ENCODE measurements around the gene PROC. TPM values are rescaled to one million over a fixed set of nuclear protein-coding genes. Genes with fewer than 3 reads are reported as not detected.

PROC gene
- total and polyA plus RNA-seq, 2 of the 4 experiments (the other 2 are of a cell fraction) = 0.07 TPM; not detected in 1

GRCh38 chr2:127429844-127430425, 11.7 kb downstream of the PROC start:
- Histone ChIP-seq H2AFZ (replicated peaks; ENCODE audit: low read length, poor library complexity) (no peak overlapping the region), H2BK120ac (ENCODE audit: low read depth, low read length) (no peak overlapping the region), H4K8ac (ENCODE audit: low read depth in 2 of 2, low read length in 2 of 2) (no peak overlapping the region), H3K56ac (ENCODE audit: extremely low read depth, insufficient read depth, low read length) (no peak overlapping the region), H4K5ac (ENCODE audit: low read depth, low read length) (no peak overlapping the region), H3K23ac (ENCODE audit: low read depth, low read length) (no peak overlapping the region), H2BK20ac (ENCODE audit: low read depth, low read length) (no peak overlapping the region), H3K27me3 (ENCODE audit: control insufficient read depth, insufficient read depth, low read length) (no peaks in the 10 kb centered on the region), H3K4ac (ENCODE audit: low read depth, low read length) (no peak overlapping the region), H4K20me1 (ENCODE audit: insufficient read depth, low read length) (no peaks in the 10 kb centered on the region), H4K91ac (ENCODE audit: insufficient read depth, low read depth, low read length) (no peak overlapping the region), H3K36me3 (ENCODE audit: control insufficient read depth, insufficient read depth, low read length) (no peaks in the 10 kb centered on the region), H2AK9ac (replicated peaks; ENCODE audit: low read depth, low read length, poor library complexity) (no peak overlapping the region), H3K14ac (replicated peaks; ENCODE audit: low read depth, low read length) (no peak overlapping the region), H3K4me1 (ENCODE audit: control insufficient read depth, insufficient read depth, low read length) (no peaks in the 10 kb centered on the region), H3K18ac (ENCODE audit: low read depth, low read length) (no peak overlapping the region), H3K9me1 (ENCODE audit: insufficient read depth, low read length) (no peaks in the 10 kb centered on the region), H3K4me2 (ENCODE audit: low read depth, low read length) (no peak overlapping the region), H3K9ac (ENCODE audit: low read depth, low read length) (no peak overlapping the region), H3K79me1 (ENCODE audit: low read depth in 1 of 2, low read length in 2 of 2) (no peaks in the 10 kb centered on the region), H3K27ac (ENCODE audit: insufficient read depth, low read length) (no peak overlapping the region), H2BK15ac (ENCODE audit: low read depth, low read length) (no peak overlapping the region), H2AK5ac (ENCODE audit: low read depth, low read length) (no peak overlapping the region), H3K4me3 (ENCODE audit: insufficient read depth, low read depth, low read length) (no peak overlapping the region), H2BK5ac (ENCODE audit: low read depth, low read length, poor library complexity, severe bottlenecking) (no peak overlapping the region), H3K9me3 (ENCODE audit: control insufficient read depth, insufficient read depth, low read length) (no peaks in the 10 kb centered on the region)
- in situ Hi-C loops (cut with MboI; ENCODE audit: low sequenced_read_pairs) = no loop called here
- no peak for DNase-seq
- intact Hi-C loops (cut with micrococcal nuclease) = no loop called here
- dilution Hi-C loops (cut with HindIII; ENCODE audit: low sequenced_read_pairs, unreplicated experiment) = no loop called here
- ATAC-seq (ENCODE audit: low read depth) = no peak
- WGBS, 2 experiments (ENCODE audit: extremely low coverage in 2 of 2, insufficient read length in 1 of 2) = 60% methylated on average over 1 of the region's 7 CpGs; no CpG with 5 or more reads in 1 of the 2 experiments
- ChIA-PET CTCF (no interaction called here), POLR2A (ENCODE audit: unreplicated experiment) (no interaction called here)
- no TSS peak for BruUV-seq (replicated peaks)
- TF ChIP-seq FOS (IDR thresholded peaks at IDR 0.05; ENCODE audit: low read depth, low read length) = no peak
- TF ChIP-seq RAD21 (IDR thresholded peaks at IDR 0.05; ENCODE audit: low read length) = no peak
- no peak for TF ChIP-seq CTCF (conservative IDR thresholded peaks at IDR 0.05; ENCODE audit: low read depth, low read length)
- TF ChIP-seq RFX5 (IDR thresholded peaks at IDR 0.05; ENCODE audit: low read depth, low read length) = no peak
- TF ChIP-seq, protein P1, sequence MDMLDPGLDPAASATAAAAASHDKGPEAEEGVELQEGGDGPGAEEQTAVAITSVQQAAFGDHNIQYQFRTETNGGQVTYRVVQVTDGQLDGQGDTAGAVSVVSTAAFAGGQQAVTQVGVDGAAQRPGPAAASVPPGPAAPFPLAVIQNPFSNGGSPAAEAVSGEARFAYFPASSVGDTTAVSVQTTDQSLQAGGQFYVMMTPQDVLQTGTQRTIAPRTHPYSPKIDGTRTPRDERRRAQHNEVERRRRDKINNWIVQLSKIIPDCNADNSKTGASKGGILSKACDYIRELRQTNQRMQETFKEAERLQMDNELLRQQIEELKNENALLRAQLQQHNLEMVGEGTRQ (IDR thresholded peaks at IDR 0.05; ENCODE audit: low read depth, low read length) = no peak
- TF ChIP-seq MXI1 (IDR thresholded peaks at IDR 0.05; ENCODE audit: borderline replicate concordance, low read depth, low read length) = no peak
- no peak for TF ChIP-seq MAZ (IDR thresholded peaks at IDR 0.05; ENCODE audit: borderline replicate concordance, low read depth, low read length)
- TF ChIP-seq, protein P2, sequence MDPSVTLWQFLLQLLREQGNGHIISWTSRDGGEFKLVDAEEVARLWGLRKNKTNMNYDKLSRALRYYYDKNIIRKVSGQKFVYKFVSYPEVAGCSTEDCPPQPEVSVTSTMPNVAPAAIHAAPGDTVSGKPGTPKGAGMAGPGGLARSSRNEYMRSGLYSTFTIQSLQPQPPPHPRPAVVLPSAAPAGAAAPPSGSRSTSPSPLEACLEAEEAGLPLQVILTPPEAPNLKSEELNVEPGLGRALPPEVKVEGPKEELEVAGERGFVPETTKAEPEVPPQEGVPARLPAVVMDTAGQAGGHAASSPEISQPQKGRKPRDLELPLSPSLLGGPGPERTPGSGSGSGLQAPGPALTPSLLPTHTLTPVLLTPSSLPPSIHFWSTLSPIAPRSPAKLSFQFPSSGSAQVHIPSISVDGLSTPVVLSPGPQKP (IDR thresholded peaks at IDR 0.05; ENCODE audit: borderline replicate concordance, low read depth, low read length) = no peak
- TF ChIP-seq BHLHE40 (IDR thresholded peaks at IDR 0.05; ENCODE audit: low read depth, low read length) = no peak
- TF ChIP-seq CEBPB (IDR thresholded peaks at IDR 0.05; ENCODE audit: low read depth, low read length) = no peak
- no peak for TF ChIP-seq CHD1 (IDR thresholded peaks at IDR 0.05; ENCODE audit: low read depth, low read length)
- TF ChIP-seq POLR2A (IDR thresholded peaks at IDR 0.05; ENCODE audit: low read depth, low read length) = no peak
- TF ChIP-seq RCOR1 (IDR thresholded peaks at IDR 0.05; ENCODE audit: insufficient replicate concordance, low read length) = no peak
- TF ChIP-seq NFE2L2 (IDR thresholded peaks at IDR 0.05; ENCODE audit: low read depth, low read length) = no peak
- no peak for TF ChIP-seq MAFK (IDR thresholded peaks at IDR 0.05; ENCODE audit: low read depth, low read length)
- TF ChIP-seq SMC3 (IDR thresholded peaks at IDR 0.05; ENCODE audit: low read depth, low read length) = no peak

Measured in IMR-90 (cell line).